K562 (cell line): Measurements from ENCODE around the gene TMEM225B. TPM values are rescaled to one million over a fixed set of nuclear protein-coding genes. Genes with fewer than 3 reads are reported as not detected.
A peak's percentile ranks its signal among the peaks of the same experiment; 100 is the strongest.

Source experiments
- C11orf30 ChIP-seq: fragments of 450-650 bp; IDR thresholded peaks from 2 replicates; pipeline ENCODE4 v1.6.1; 2016; ENCODE audit warnings: low read depth, mild to moderate bottlenecking
- CCAR2 ChIP-seq: fragments of 200-400 bp; formaldehyde crosslinking; IDR thresholded peaks from 2 replicates; pipeline ENCODE4 v1.6.1; 2017; ENCODE audit warnings: mild to moderate bottlenecking, low read depth, low read length
- E2F1 ChIP-seq: sonication (generic); formaldehyde crosslinking; IDR thresholded peaks from 2 replicates; pipeline ENCODE4 v1.8.1; 2023; ENCODE audit warnings: mild to moderate bottlenecking, missing genetic modification reagents, moderate library complexity
- E2F5 ChIP-seq: sonication (generic); formaldehyde crosslinking; IDR thresholded peaks from 2 replicates; pipeline ENCODE4 v1.8.0; 2022; ENCODE audit warnings: mild to moderate bottlenecking, missing genetic modification reagents
- HES1 ChIP-seq: fragments of 450-650 bp; IDR thresholded peaks from 2 replicates; pipeline ENCODE4 v1.6.1; 2016; ENCODE audit warnings: low read depth, mild to moderate bottlenecking, moderate library complexity
- JUNB ChIP-seq: fragments of 450-650 bp; formaldehyde crosslinking; conservative IDR thresholded peaks from 2 replicates; pipeline ENCODE4 v1.4.0; 2020; ENCODE audit warnings: mild to moderate bottlenecking
- PBX2 ChIP-seq, 2 experiments: IDR thresholded peaks in 1 of 2; conservative IDR thresholded peaks in 1 of 2; 2 replicates each; pipeline ENCODE4 v1.6.1; 2016; ENCODE audit warnings: low read depth in 2 of 2, mild to moderate bottlenecking in 1 of 2, missing compliant biosample characterization in 1 of 2, missing genetic modification characterization in 1 of 2, moderate library complexity in 1 of 2
- PML ChIP-seq: IDR thresholded peaks from 2 replicates; pipeline ENCODE4 v1.6.1; 2012; ENCODE audit warnings: low read length, inconsistent platforms
- SAFB ChIP-seq: fragments of 200-400 bp; formaldehyde crosslinking; IDR thresholded peaks from 2 replicates; pipeline ENCODE4 v1.6.1; 2017; ENCODE audit warnings: low read depth, low read length, borderline replicate concordance
- SFPQ ChIP-seq: fragments of 200-400 bp; formaldehyde crosslinking; IDR thresholded peaks from 2 replicates; pipeline ENCODE4 v1.6.1; 2017; ENCODE audit warnings: mild to moderate bottlenecking, low read depth, low read length, moderate library complexity
- THAP12 ChIP-seq: fragments of 250-450 bp; sonication (Bioruptor Pico); IDR thresholded peaks from 2 replicates; pipeline ENCODE4 v1.9.0; 2021; ENCODE audit warnings: mild to moderate bottlenecking, inconsistent platforms
- THAP7 ChIP-seq: fragments of 250-450 bp; sonication (Bioruptor Pico); IDR thresholded peaks from 2 replicates; pipeline ENCODE4 v1.5.0; 2021
- TRIM28 ChIP-seq: fragments of 450-650 bp; IDR thresholded peaks from 2 replicates; pipeline ENCODE4 v1.6.1; 2017
- XRCC5 ChIP-seq: fragments of 200-400 bp; formaldehyde crosslinking; IDR thresholded peaks from 2 replicates; pipeline ENCODE4 v1.6.1; 2017; ENCODE audit warnings: low read depth, mild to moderate bottlenecking, low read length
- polyA plus RNA-seq, 8 experiments: library from polyadenylated mRNA; depleted of rRNA in 4 of 8; stranded (reverse) in 5 of 8; unstranded in 3 of 8; fragments of >200 nt; fragmentation: Nextera tagmentation in 2 of 8; fragmentation: Illumina TruSeq in 1 of 8; extraction: Ambion mirVana in 2 of 8; extraction: Trizol in 1 of 8; gene quantifications; 2 replicates each; pipeline versions ENCODE4 v1.2.1 to v1.2.3, GENCODE V29; 2011 to 2014; ENCODE audit warnings: inconsistent platforms in 1 of 8, missing spikeins in 1 of 8
- total RNA-seq, 7 experiments: library from RNA; depleted of rRNA in 6 of 7; stranded (reverse); fragments of >200 nt in 6 of 7; fragmentation: Illumina TruSeq in 2 of 7; extraction: Trizol in 2 of 7; gene quantifications; 2 replicates each; pipeline versions ENCODE4 v1.2.1 to v1.2.3, GENCODE V29; 2011 to 2021; ENCODE audit warnings: low replicate concordance in 1 of 7

Gene TMEM225B
- total and polyA plus RNA-seq, 9 of the 15 experiments (the other 6 are each of a cell fraction or from before 2014, with no cell fraction given): 0.08 to 0.73 (median 0.56) TPM

GRCh38 chr7:99558306-99559174 is 39.5 kb upstream of the TMEM225B start, which contains the start of gene ZNF655 (continued):
- TF ChIP-seq TRIM28 (0 out of 2 replicates have a peak, but pooled peaks have one; percentile 21), THAP7 (CRISPR knock-in tag) (0 out of 2 replicates have a peak, but pooled peaks have one; percentile 57), HES1 (no peak), C11orf30 (peak; percentile 68), PML (peak; percentile 86), XRCC5 (peak; percentile 85), CCAR2 (no peak), E2F5 (CRISPR knock-in tag) (no peak), SFPQ (no peak), E2F1 (CRISPR knock-in tag) (peak; percentile 76; the same call in 1 of the 2 replicates), PBX2 (CRISPR knock-in tag; IDR thresholded peaks at IDR 0.05; ENCODE audit: low read depth) (peak; percentile 66), PBX2 (tag; conservative IDR thresholded peaks at IDR 0.05; ENCODE audit: low read depth) (no peak; the same call in 1 of the 2 replicates), JUNB (CRISPR knock-in tag) (no peak), THAP12 (peak; percentile 18; the same call in 1 of the 2 replicates), SAFB (peak; percentile 37; the same call in 1 of the 2 replicates)
